HG03457 (cell line): ENCODE data around the gene NHS.

Experiments
- ATAC-seq: cut with Tn5 transposase; IDR thresholded peaks from one replicate; pipeline ENCODE4 v1.9.1; 2021; ENCODE audit warnings: moderate number of reproducible peaks; ENCODE audit not compliant: unreplicated experiment

The NHS gene

GRCh38 chrX:17405225-17405969, 30.4 kb downstream of the NHS start:
- no peak for ATAC-seq

GRCh38 chrX:17409566-17410290, 34.7 kb downstream of the NHS start:
- ATAC-seq: no peak

DNA sequence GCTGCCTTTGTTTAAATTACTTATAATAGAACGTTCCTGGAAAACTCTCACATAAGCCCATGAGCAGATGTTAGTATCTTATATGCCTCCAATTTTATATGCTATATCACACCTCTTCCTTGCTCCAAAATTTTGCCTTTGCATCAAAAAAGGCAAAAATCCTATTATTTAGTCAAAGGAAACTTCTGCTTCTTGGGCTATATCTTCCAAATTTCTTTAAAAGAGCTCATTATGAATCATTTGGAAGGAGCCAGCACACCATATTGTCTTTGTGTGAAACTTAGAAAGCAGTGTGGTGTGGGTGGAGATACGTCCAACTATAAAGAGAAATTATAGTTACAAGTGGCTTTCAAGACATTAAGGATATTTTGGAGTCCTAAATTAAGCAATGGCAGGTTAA, 35.7 kb downstream of the NHS start:
- ATAC-seq: no peak

GRCh38 chrX:17411205-17411604, 36.2 kb downstream of the NHS start:
- no peak for ATAC-seq

DNA sequence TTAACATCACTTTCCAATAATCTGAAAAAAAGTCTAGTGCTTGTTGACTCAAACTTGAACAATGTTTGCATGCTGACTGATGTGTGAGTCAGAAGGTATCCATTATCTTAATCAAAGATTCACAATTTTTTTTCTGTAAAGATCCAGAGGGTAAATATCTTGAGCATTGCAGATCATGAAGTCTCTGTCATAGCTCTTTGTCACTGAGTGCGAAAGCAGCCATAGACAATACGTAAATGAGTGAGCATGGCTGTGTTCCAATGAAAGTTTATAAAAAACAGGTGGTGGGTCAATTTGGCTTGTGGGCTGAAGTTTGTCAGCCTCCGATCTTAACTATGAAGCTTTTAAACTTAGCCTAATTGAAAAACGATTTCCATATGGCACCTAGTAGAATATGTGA, 37.7 kb downstream of the NHS start:
- no peak for ATAC-seq

GRCh38 chrX:17413228-17413627, 38.2 kb downstream of the NHS start:
- ATAC-seq: no peak

- ATAC-seq: no peak
These were observed 39.1 kb downstream of the NHS start for GRCh38 chrX:17414027-17414658.

DNA sequence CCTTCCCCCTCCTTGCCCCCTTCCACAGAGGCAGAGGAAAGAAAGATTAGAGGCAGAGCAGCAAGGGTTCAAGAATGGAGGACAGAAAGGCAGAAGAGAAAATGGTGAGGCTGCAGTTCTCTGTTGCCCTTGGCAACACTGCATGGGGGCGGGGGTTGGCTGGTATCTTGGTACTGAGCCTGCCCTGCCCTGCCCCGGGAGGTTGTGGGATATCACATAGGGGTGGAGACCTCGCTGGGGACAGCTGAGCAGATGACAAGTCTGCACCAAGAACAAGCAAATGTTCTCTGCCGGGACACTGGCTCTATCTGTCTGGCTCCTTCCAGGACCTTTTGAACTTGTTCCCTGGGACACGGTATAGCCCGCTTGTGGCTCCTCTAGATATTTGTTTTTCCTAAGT, 39.8 kb downstream of the NHS start:
- no peak for ATAC-seq

DNA sequence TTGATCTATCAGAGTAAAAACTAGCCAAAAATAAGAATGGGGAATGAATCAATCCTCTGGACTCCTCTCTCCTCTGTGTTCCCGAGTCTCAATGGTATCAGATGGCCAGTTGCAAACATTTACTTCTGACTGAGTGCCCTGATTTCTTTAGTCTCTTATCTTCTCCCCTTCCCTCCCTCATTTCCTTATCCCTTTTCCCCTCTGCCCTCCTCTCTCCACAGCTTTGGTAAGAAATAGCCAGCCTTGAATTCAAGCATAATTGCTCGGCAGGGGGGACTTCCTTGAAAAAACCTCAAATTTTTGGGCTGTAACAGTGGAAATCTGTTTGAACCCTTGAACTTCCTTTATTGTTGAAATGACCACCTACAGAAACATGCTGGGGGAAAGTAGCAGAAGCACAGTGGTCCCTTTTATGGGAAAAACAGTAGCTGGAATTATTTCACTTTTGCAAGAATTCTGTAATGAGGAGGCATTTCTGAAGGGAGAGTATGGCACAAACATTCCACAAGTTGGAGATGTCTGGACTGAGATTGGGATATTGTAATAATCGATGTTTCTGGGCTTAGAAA, 40.3 kb downstream of the NHS start:
- ATAC-seq: no peak

DNA sequence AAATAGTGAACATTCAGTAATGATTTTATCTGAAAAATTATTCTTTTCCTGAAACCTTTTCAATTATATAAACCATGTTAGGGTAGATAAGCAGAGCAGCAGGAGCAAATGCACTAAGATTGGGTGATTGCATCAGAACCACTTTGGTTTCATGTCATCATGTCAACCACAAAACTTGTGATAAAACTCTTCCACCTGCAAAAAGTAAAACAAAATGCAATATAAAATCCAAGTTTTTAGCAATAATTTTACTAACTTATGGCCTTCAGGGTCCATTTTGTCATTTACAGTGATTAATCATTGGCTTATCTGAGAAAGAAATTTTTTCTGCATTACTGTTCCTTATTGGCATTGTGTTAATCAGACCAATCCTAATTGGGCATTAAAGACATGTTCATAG, 42.4 kb downstream of the NHS start:
- no peak for ATAC-seq

DNA sequence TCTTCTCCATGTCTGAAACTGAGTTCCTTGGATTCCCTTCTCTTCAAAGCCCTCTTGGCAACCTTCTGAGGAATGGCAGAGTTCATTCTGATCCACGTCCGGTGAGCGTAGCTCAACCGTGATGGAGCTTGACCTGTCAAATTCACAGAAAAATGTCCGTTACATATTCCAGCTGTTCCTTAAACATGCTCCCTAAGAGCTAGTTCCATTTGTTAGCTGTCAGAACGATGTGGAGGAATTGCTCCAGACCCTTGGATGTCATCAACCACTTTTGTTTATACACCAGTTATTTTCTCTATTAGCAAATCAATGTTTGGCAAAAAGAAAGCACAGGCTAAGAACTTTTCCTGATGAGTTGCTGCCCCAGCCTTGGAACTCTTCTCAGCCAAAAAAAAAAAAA, 50.1 kb downstream of the NHS start:
- ATAC-seq: no peak

GRCh38 chrX:17425551-17425950, 50.6 kb downstream of the NHS start:
- ATAC-seq: no peak

DNA sequence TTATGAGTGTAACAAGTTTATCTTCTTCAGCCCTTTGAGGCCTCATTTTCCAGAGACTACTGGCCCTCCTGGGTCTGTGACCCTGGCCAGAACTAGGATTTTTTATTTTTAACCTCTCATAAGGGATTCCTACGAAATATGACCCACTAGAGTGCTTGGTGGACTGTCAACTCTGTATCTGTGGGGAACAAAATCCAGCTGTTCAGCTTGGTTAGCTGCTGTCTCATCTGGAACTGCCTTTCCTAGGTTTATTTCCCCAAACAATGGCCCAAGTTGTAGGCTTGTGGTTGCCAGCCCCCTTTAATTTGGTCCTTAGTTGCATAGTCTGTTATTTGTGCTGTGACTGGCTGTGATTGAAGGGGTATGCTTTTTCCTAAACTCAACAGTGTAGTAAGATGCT, 56.2 kb downstream of the NHS start:
- no peak for ATAC-seq

- ATAC-seq: no peak
These were observed 57.2 kb downstream of the NHS start for GRCh38 chrX:17432158-17432557.

- ATAC-seq: no peak
These were observed 59.0 kb downstream of the NHS start for GRCh38 chrX:17433965-17434364.

DNA sequence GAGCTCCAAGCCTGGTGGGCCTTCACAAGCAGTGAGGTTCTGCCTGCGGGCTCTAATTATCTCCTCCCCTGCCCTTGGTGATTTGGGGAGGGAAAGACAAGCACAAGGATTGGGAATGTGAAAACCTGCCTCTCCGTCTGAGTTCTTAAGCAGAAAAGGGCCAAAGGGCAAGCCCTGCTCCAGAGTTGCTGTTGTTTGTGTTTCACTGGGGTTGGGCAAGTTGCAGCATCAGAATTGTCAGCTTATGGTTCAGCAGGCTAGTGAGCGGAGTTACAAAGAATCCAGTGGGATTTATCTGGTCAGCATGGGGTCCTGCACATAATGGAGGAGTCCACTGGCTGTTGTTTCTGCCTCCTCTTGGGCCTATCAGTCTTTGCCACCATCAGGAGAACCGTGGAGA, 60.5 kb downstream of the NHS start:
- ATAC-seq: no peak

DNA sequence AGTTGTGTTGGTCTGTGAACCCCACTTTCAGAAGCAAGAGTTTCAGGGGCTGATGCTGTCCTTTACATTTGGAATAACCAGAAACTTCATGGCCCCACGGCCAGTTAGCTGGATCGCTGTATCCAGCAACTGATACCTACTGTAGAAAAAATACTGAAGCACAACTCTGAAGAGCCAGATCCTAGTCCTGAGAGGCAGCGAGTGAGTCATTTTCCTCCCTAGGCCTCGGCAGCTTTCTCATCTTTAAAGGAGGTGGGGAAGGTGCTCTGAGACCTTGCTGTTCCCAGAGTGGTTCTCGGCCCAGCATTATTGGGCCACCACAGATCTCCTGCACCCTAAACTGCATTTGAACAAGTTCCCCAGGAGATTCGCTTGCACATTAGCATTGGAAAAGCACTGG, 63.2 kb downstream of the NHS start:
- no peak for ATAC-seq

- ATAC-seq: no peak
These were observed 65.3 kb downstream of the NHS start for GRCh38 chrX:17440258-17440657.

- ATAC-seq: no peak
These were observed 65.8 kb downstream of the NHS start for GRCh38 chrX:17440836-17441235.

DNA sequence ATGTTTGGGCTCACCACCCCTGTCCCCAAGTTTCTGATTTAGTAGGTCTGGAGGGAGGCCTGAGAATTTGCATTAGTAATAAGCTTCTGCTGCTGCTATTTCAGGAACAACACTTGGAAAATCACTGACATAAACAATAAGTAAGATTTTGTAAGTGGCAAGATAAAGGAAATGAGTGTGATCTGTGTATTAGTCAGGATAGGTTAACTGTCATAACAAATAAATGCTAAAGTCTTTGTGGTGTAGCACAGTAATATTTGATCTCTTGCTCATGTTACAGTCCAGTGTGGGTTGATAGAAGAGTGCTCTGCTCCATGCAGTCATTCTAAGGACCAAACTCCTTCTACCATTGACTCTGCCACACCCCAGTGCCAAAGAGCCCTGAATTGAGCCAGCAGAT, 67.0 kb downstream of the NHS start:
- ATAC-seq: no peak

- no peak for ATAC-seq
These were observed 67.9 kb downstream of the NHS start for GRCh38 chrX:17442898-17443297.

- no peak for ATAC-seq
These were observed 68.6 kb downstream of the NHS start for GRCh38 chrX:17443556-17443955.
